ENCODE data around the gene HOXD12.

Gene HOXD12

DNA sequence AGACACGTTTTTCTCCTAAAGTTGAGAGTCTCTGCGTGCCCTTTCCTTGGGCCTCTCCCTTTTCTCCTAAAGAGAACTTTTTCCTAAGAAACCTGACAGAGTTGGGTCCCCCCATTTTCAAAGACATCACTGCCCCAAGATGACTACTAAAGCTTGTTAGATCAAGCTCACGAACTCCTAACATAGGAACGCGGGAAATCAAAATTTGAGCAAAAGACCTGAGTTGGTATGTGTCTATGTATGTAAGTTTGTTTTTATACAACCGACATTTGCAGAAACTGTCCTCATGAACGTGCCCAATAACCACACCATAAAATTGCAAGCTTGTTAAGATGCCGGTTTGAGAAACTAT, 5.7 kb upstream of the HOXD12 start:
- DNase-seq: no peak

DNA sequence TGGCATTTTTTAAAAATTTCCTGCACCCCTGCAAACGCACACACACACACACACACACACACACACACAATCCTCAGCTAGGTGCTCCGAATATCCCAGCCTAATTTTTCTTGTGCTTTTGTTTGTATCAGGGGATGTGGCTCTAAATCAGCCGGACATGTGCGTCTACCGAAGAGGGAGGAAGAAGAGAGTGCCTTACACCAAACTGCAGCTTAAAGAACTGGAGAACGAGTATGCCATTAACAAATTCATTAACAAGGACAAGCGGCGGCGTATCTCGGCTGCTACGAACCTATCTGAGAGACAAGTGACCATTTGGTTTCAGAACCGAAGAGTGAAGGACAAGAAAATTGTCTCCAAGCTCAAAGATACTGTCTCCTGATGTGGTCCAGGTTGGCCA, 5.2 kb upstream of the HOXD12 start:
- DNase-seq: no peak

DNA sequence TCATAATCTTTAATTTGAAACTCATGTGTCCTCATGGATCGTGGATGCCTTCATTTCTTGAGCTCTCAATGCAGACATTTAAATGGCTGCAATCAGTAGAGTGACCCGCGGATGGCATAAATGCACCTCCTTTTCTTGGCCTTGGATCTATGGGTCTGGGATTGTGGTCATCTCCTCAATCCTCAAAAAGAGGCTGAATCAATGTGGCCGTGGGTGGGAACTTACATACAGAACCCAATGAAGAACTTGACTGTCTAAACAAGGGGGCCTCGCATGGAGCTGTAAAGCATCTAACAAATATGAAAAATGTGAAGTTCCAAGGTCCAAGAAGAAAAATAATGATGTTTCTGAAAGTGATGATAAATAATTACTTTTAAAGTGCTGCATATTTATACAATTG, 4.2 kb upstream of the HOXD12 start:
- DNase-seq: no peak

DNA sequence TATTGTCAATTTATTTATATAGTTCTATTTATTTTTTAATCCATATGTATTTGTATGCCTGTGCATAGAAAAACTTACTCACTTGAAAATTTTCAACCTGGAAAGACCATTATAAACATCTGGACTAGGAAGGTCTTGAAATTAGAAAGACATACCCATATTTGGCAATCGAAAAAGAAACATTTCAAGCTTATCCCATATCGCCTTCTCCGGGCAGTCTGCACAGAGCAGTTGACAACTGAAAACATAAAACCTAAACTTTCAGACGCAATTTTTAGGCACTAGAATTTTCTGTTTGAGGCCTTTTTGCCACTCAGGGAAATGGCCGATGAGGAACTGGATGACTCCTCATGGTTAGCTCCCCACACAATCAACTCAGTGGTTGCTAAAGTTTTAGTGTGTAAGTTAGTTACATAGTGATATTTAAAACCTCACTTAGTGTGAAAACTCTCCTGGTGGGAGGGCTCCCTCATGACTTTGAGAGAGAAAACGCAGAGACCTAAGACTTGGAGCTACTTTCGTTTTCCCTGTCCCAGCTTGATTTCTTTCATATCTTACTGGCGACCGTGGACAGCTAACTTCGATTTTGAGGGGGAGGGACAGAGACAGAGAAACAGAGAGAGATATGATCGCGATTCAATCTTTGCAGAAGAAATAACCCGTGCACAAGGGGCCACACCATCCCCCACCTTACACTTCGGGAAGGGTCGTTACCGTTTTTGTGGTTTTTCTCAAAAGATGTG, 3.2 kb upstream of the HOXD12 start:
- DNase-seq: peak; percentile 19

DNA sequence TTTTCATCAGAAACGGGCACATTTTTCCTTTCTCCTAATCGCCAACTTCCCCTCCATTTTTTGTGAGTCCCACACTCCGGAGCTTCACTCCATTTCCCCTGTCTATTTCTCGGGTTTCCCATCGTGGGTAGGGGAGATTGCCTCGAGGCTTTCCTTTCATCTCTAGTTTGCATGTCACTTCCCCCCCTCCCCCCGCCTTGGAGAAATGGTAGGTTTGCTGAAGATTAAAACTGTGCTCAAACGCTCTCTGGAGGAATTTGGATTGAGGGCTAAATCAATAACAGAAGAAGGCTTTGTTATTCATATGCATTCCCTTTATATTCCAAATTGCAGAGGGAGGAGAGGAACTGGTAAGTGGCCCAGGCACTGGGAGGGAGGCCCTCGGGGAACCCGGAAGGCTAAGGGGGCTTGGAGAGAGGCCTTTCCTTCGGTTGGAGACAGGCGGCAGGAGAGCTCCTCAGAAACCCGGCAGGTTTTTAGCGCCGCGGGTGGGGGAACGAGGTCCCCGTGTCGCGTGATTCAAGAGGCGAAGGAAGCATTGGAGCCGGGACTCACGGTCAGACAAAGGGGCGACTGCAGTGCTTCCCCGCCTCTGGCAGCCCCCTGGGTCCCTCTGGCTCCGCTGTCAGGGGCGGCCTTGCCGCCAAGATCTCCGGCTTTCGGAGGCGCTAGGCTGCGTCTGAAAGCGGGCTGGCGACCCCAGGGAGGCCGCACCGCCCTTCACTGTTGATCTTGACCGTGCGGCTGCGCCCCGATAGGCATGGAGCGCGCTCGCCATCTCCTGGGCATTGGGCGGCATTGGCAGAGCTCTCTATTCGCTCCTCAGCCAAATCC, 2.4 kb upstream of the HOXD12 start:
- DNase-seq: peak; percentile 92

DNA sequence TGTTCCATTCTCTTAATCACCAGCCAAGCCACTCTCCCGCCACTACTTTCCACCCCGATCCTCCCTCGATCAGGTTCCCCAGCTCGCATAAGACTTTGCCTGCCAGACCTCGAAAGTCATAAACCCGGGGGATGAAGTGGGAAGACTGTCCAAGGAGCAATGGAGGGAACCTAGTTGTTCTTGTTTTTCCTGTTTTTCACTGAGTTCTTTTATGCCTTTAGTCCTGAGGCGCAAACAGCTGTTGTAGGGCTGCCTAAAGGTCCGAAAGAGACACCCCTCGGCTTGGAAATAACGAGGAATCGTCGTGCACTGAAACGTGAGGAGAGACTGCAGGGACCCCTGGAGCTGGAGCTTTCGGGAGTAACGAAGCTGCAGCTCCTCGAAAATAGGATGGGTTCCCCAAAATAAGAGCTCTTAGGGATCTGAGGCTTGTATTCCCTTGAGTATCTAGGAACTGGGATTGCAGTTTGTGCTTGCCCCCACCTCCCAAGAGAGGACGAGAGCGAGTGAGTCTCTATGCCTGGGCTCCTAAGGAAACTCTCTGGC, 1.7 kb upstream of the HOXD12 start:
- DNase-seq: peak; percentile 77

DNA sequence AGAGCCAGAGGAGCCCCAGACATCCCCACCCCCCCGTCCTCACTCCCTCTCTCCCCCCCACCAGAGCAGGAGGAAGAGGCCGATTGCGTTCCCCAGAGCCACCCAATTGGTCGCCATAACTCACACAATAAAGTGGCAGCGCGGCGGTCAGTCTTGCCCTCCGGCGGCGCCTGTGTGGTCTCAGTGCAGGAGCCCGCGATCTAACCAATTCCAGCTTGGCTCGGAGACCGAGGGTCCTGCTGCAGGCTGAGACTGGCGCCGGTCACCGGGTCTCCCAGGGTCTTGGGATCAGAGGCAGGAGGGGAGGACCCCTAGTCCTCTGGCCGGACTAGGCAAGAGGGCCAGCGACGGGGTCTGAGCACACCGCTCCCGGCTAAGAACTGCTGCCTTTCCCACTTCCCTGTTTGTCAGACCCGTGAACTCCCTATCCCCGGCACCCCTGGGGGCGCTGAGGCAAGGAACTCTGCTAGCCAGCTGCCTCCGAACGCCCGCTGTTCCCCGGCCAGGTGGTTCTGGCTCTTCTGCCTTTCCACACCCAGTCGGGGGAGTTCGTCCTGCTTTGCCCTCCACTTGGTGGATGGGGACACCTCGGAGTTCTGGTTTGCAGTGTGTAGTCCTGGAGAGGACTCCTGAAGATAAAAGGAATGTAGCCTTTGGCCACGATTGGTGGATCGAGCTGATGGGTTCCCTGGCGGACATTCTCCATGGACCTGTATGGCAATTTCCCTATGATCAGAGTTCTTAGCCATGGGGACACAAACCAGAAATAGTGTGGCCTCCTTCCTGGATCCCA, 1.0 kb upstream of the HOXD12 start:
- DNase-seq: peak; percentile 86

DNA sequence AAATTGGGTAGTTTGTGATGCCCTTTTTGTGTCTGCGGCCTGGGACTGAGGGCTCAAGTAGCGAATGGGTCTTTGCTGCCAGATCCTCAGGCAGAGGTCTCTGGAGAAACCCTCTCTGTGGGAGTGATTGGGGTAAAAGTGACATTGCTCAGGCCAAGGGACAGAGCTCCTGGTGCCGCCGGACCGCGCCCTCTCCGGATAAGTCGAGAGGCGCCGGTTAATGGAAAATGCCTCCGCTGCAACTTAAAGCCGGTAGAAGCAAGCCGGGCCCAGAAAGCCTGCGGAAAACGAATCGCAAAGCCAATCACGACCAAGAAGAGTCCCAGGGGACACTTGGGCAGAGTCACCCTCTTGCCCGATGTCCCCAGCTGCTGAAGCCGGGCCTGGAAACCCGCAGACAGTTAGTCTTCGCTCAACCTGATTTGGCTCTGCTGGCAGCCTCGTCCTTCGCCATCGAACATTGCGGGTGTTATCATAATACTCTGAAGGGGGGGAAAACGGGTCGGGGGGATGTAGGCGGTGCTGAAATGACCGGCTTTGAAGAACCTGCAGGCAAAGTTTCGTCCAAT, 352 bp upstream of the HOXD12 start:
- DNase-seq: no peak

DNA sequence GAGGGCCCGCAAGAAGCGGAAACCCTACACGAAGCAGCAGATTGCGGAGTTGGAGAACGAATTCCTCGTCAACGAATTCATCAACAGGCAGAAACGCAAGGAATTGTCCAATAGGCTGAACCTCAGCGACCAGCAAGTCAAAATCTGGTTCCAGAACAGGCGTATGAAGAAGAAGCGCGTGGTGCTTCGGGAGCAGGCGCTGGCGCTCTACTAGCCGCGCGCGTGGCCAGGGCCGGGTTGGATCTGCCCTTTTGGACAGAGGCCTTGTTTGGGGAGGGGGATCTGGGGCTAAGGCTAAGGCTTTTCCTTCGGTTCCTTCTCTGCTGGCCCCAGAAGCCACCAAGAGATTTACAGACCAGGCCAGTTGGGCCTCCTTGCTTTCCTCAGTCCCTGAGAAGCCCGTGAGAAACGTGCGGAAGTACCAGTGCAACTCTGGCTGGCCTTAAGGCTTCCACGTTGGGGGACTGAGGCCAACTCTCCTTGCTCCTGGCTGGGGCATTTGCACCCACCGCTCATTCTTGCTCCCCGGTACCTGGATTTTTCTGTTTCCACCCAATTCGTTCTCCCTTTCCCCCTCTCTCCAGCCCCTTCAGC, 1.0 kb downstream of the HOXD12 start:
- no peak for DNase-seq

DNA sequence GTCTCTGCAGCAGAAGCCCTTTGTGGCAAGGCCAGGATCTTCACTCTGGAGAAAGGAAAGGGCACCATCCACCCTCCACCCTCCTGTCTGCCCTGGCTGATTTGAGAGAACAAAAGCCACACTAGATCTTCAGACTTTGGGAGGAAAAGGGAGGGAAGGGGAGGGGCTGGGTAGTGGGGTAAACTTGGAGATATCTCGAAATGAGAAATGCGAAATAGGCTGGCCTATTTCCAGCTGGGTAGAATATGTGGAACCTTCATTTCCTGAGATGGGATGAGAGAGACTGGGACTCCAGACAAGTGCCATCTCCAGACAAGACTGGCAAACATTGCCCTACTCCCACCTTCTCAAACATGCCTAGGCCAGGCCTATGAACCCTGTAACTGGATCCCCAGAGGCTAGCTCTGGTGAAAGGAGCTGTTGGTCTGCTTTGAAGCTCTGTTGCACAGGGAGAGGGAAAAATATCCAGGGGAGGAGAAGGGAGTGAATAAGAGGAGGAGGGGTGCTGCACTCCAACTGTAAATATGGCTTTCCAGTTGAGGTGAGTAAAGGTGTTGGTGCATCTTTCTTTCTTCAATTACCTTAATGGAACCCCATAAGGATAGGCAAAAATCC, 1.7 kb downstream of the HOXD12 start:
- DNase-seq: no peak

DNA sequence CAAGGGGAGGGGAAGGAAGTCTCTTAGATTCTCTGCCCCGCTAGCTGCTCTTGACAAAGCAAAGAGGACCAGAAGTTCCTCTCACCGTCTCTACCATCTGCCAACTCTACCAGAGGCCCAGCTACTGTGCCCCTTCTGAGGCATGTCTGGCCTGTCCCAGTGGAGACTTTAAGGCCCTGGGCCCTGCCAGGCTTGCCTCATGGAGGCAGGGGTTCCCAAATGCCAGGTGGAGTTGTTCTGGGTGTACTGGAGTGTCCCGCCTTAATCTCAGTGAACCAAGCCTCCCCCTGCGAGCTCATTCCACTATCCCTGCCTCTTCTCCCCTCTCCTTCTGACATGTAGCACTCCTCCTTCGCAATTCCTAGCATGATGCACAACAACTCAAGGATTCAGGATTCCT, 2.2 kb downstream of the HOXD12 start:
- no peak for DNase-seq

DNA sequence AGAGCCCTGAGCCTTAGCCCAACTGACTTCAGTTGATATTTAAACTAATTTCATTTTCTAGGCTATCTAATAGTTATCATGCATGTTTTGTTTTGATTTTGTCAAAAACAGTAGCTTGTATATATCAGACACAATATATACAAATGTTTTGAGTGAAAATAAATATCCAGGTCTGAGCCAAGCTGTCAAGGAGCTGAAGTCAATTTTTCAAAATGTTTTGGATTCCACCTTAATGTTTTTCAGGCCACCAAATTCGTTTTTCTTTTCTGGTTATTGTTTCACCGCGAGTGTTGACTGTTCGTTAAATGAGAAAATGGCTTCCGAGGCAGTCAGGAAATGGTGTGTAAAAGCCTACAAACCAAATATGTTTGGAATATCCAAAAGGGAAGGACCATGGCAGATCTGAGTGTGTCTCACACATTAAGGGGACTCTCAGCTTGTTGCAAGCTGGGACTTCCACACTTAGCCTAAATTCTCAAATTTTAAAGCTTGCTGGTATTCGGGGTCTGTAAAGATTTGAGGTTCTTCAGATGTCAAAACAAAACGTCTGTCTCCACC, 2.8 kb downstream of the HOXD12 start:
- DNase-seq: no peak

DNA sequence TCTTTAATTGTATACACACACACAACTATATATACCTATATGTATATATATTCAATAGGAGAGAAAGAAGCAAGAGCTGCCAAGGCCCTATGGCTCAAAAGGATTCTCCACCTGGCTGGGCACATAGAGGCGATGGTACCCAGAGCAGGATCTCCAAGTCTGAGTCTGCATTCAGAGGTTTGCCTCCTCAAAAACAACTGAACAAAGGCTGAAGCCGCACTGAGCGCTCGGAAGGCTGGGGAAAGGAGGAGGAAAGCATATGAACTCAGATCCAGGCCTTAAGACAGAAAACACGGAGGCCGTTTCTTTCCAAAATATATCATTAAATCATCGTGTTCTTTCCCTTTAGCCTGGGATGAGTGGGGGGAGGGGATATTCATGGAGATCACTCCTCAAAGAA, 3.6 kb downstream of the HOXD12 start:
- DNase-seq: no peak

DNA sequence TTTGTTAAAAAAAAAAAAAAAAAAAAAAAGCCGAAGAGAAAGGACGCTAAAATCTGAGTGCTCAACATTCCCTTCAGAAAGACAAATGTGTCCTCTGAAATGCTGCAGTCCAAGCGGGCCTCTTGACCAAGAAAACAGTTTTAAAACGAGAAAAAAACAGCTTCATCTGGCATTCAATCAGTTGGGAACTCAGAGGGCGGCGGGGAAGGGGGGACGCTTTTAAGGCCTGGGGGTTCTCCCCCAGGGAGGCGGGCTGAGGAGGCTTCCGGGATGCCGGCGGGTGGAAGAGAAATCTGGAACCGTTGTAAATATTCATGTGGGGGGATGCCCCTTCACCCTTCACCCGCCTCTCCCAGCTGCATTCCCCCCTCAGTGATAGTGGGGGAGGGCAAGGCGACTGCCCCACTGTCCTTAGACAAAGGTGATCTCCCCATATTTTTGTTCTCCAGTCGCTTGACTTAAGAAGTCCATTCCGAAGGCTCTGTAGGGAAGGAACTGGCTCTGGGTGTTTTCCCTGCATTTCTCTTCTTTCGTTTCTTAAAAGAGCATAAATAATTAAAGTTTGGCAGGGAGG, 4.2 kb downstream of the HOXD12 start:
- DNase-seq: no peak

DNA sequence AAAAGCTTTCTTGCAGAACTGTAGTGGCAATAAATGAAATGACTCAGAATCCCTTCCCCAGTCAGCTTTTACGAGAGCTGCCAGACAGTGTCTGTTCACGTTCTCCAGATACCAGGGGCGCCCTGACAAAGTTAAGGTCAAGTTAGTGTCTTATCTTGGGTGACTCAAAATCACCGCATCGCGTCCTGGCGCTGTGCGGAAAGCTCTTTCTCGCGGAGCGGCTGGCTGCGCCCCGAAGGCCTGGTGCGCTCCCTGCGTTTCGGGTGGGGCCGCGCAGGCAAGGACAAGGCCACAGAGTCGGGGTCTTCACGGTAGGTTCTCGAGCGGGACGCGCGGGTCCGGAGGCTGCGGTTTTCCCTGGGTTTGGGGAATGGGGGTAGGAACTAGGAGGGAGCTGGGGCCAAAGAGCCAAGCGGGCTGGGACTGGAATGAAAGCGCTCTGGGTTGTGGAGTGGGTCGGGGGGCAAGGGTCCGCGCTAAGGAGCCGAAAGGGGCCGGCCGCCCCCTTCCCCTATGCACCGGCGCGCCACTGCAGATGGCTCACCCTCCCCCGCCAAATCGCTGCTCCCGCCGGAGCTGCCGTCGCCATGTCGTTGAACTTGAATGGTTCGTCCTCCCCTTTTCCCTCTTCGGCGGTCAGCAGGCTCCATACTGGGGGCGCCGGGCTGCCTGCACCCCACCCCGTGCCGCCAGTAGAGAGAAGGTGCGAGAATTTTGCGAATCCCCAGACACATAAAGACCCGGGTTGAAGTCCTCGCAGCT, 4.9 kb downstream of the HOXD12 start:
- DNase-seq: no peak

DNA sequence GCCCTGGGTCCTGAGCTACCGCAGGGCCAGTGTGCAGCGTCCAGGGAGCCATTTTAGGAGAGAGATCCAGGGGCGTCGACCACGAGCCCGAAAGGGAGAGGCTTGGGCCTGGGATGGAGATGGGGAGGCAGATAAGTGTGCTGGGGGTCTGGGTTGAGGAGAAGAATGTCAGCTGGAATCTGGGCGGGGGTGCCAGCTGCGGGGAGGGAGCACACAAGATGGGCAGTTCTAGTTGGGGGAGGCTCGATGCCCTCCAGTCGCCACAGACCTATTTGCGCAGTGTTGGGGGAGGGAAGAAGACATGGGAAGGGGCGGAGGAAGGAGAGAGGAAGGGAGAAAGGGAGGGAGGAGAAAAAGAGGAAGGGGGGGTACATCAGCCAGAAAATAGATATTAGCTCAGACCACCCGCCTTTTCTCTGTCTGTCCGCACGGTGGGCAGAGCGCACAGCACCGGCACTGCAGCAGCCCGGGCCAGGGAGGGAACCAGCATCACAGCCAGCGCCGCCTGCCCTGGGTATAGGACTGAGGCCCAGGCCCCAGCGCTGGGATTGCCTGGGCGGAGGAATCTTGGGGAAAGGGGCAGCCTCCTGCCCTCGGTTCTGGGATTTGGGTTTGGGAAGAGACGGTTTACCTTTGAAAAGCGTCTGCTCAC, 5.6 kb downstream of the HOXD12 start:
- DNase-seq: no peak

DNA sequence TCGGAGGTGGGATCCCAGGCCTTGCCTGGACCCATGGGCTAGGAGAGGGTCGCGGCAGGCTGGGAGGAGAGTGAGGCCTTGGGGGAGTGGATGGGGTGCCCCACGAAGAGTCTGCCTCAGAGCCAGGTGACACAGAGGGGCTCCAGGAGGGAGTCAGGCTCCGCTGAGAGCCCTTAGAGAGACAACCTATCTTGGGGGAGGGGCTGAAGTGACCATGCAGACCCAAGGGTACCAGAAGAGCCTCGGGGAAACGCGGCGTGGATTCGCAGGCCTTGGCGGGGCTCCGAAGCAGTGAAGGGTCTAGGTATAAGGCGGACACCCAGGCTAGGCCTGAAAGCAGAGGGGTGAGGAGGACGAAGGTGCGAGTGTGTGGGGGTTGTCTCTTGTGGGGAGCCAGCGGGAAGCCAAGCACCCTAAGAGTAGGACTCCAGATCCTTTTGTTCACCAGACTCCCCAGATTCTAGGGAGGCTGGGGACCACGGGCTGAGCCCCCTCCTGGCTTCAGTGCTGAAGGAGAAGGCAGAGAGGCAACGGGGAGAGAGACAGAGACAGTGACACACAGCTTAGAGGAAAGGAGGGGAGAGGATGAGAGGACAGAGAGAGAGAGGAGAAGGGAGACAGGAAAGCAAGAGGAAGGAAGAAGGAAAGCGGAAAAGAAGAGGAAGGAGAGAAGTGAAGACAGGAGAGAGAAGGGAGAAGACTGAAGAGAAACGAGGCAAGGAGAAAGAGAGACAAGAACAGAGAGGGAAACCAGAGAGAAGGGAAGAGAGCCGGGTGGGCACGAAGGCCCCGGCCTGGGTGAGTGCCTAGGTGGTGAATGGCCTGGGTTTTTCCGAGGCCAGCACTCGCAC, 6.4 kb downstream of the HOXD12 start:
- DNase-seq: peak; percentile 39

DNA sequence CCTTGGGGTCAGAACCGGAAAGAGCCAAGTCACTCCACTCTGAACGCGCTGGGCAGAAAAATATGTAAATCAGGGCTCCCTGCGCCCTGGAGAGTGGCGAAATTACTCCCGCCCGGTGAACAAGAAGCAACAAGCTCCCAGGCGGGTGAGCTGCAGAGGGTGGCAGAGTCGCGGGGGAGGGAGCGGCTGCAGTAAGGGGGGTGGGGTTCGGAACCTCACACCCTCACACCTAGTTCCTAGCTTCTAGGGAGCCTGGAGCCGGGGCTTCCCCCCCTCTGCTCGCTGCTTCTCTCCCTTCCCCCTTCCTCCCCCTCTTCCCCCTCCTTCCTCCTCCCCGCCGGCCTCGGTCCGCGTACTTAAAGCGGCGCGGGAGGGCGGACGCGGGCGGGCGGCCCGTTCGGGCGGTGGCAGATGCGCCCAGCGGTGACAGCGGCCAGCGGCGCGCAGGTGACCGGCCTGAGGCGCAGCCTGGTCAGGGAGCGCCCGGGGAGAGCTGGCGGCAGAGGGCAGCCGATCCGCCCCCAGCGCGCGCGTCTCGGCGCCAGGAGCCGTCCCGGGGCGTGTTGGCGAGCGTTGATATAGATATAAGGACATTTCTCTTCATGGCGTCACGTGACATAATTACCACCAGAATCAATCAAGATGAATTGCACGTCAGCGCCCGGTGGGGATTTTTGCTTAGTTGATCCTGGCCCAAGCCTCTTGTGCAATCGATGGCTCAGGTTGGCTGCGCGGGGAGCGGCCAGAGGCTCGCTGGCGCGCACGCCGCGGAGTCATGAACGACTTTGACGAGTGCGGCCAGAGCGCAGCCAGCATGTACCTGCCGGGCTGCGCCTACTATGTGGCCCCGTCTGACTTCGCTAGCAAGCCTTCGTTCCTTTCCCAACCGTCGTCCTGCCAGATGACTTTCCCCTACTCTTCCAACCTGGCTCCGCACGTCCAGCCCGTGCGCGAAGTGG, 7.3 kb downstream of the HOXD12 start, which contains the start of gene HOXD11:
HOXD11 (plus strand) TSS at position 700 of the 959 bp plus-strand sequence; CDS start at position 776, 76 bp downstream.
- peak; percentile 97 for DNase-seq
